Heart right ventricle (tissue), 16 donors: Measurements from ENCODE around the gene NCKAP1. TPM values are rescaled to one million over a fixed set of nuclear protein-coding genes. Genes with fewer than 3 reads are reported as not detected.

Experiments
- ATAC-seq, 8 donors: fragments of 200-7000 bp; cut with Tn5 transposase; one replicate each; pipeline ENCODE4 v1.9.1; 2020; ENCODE audit warnings: mild to moderate bottlenecking in 8 of 8, moderate library complexity in 8 of 8, moderate number of reproducible peaks in 1 of 8
- DNase-seq, 2 donors: peaks; one replicate each; pipeline ENCODE4 v3.0.0-alpha.2; 2020
- H3K27ac ChIP-seq, 10 donors: fragments of 200-600 bp; sonication (generic) in 2 of 10; one replicate each; pipeline versions ENCODE4 v1.5.0 to v1.8.0; 2020 to 2022; ENCODE audit warnings: mild to moderate bottlenecking in 3 of 10
- H3K27me3 ChIP-seq, 7 donors: fragments of 200-600 bp; one replicate each; pipeline ENCODE4 v1.8.0; 2021 to 2022; ENCODE audit warnings: mild to moderate bottlenecking in 2 of 7
- H3K36me3 ChIP-seq, 9 donors: fragments of 200-600 bp; sonication (generic) in 1 of 9; one replicate each; pipeline versions ENCODE4 v1.5.0 to v1.8.0; 2020 to 2022; ENCODE audit warnings: mild to moderate bottlenecking in 2 of 9
- H3K4me1 ChIP-seq, 9 donors: fragments of 200-600 bp; sonication (generic) in 1 of 9; one replicate each; pipeline versions ENCODE4 v1.5.0 to v1.8.0; 2020 to 2022; ENCODE audit warnings: mild to moderate bottlenecking in 4 of 9
- H3K4me3 ChIP-seq, 10 donors: fragments of 200-600 bp; sonication (generic) in 2 of 10; one replicate each; pipeline versions ENCODE4 v1.5.0 to v1.8.0; 2020 to 2022; ENCODE audit warnings: mild to moderate bottlenecking in 7 of 10, moderate library complexity in 2 of 10
- H3K9me3 ChIP-seq, 11 donors: fragments of 200-600 bp in 10 of 11; sonication (generic) in 2 of 11; one replicate each; pipeline versions ENCODE4 v1.5.0 to v1.8.0; 2013 to 2022; ENCODE audit warnings: mild to moderate bottlenecking in 2 of 11, control low read depth in 1 of 11, moderate library complexity in 1 of 11
- CTCF ChIP-seq, 9 donors: fragments of 200-600 bp; sonication (generic) in 2 of 9; IDR thresholded peaks; one replicate each; pipeline versions ENCODE4 v1.5.0 to v1.8.0; 2021 to 2022; ENCODE audit warnings: antibody characterized with exemption in 9 of 9, mild to moderate bottlenecking in 5 of 9, moderate library complexity in 1 of 9
- WGBS, 2 donors: extraction: QIAGEN DNeasy Blood & Tissue Kit; methylation state at CpG; one replicate each; pipeline ENCODE4 v1.1.7; 2013; ENCODE audit warnings: inconsistent platforms in 1 of 2; 5-methylcytosine and 5-hydroxymethylcytosine counted together
- intact Hi-C, 10 donors: fragments of 100-400 bp; cut with DNase I; formaldehyde crosslinking; loops; one replicate each; pipeline versions ENCODE4 v1.11.1 to v1.14.2; 2022
- polyA plus RNA-seq, 2 donors: library from polyadenylated mRNA; stranded (reverse); fragments of 200-250 nt; gene quantifications; one replicate each; pipeline ENCODE4 v1.2.3, GENCODE V29; 2013
- total RNA-seq, 10 donors: library from RNA; stranded (reverse); fragmentation: NEBNext Ultra II Directional in 3 of 10; extraction: Animal tissue kit (Norgen Biotek cat#: 25700) in 3 of 10; gene quantifications; one replicate each; pipeline versions ENCODE4 v1.2.1 to v1.2.4, GENCODE V29; 2021 to 2023
- donor health status: Arrhythmogenic right ventricular cardiomyopathy.
- donor health status: ischemic (EF 13 %, LVEDD 7.1; RV severe dilation, severe dysfunction).
- donor health status: healthy with polysubstance abuse.
- donor health status: DM: no; HTN: yes; CAD: no.
- donor health status: DM: no; HTN: no; CAD: no.
- donor health status: ischemic (EF 25% LVEDD 6.9; RV normal size, moderate dysfunction).
- donor health status: ischemic (EF 25% LVEDD 5.7; RV mildly dilated, moderate dysfunction).
- donor health status: healthy.
- donor health status: DM: yes; HTN: yes; CAD: no.
- donor health status: Ischemic cardiomyopathy.
- donor health status: ischemic (EF 35%, LVEDD 5.7; RV mildly dilated, moderate dysfunction).
- donor health status: nonischemic (EF 11% LVEDD 7.7; RV severe dilation, severe dysfunction).
- donor health status: DM: yes; HTN: yes; CAD: no.
- donor health status: PGD.
- donor health status: ischemic (EF 29% LVEDD 5.4; RV normal size, mild dysfunction).
- donor health status: nonischemic (EF 23%, LVEDD 6.1; RV moderate dilation, normal function).

The NCKAP1 gene
- total and polyA plus RNA-seq, 12 donors: 35.3 to 153 (median 124) TPM

GRCh38 chr2:183029219-183029618 lies 9.0 kb downstream of the NCKAP1 start:
- intact Hi-C loops: no loop called here
- Histone ChIP-seq H3K4me1 (peaks cover 2 to 99% (median 61%) of the 10 kb centered on the region in 9 donors), H3K36me3 (no peaks in the 10 kb centered on the region), H3K4me3 (no peak overlapping the region), H3K9me3 (no peaks in the 10 kb centered on the region), H3K27ac (peak overlapping the region in 1 of 10 donors; percentile 32), H3K27me3 (peaks cover 0 to 83% (median 0%) of the 10 kb centered on the region in 7 donors)
- DNase-seq (no peak), ATAC-seq (no peak)
- no peak for TF ChIP-seq CTCF (IDR thresholded peaks at IDR 0.05)
- 89 to 94% methylated on average over 2 of the region's 2 CpGs for WGBS, 2 donors

GRCh38 chr2:183028108-183028507 lies 10.1 kb downstream of the NCKAP1 start:
- no peak for TF ChIP-seq CTCF (IDR thresholded peaks at IDR 0.05)
- no peak for DNase-seq
- H3K36me3 ChIP-seq: peaks cover 0 to 7% (median 0%) of the 10 kb centered on the region in 9 donors
- no peaks in the 10 kb centered on the region for H3K9me3 ChIP-seq
- ATAC-seq: no peak
- H3K4me3 ChIP-seq: no peak overlapping the region
- H3K4me1 ChIP-seq: peaks cover 2 to 99% (median 63%) of the 10 kb centered on the region in 9 donors
- peaks cover 0 to 83% (median 0%) of the 10 kb centered on the region in 7 donors for H3K27me3 ChIP-seq
- H3K27ac ChIP-seq: no peak overlapping the region
- intact Hi-C loops: no loop called here

GRCh38 chr2:183027443-183027842 lies 10.8 kb downstream of the NCKAP1 start:
- H3K27ac ChIP-seq: no peak overlapping the region
- H3K36me3 ChIP-seq: peaks cover 0 to 14% (median 0%) of the 10 kb centered on the region in 9 donors
- no peaks in the 10 kb centered on the region for H3K9me3 ChIP-seq
- H3K27me3 ChIP-seq: peaks cover 0 to 76% (median 0%) of the 10 kb centered on the region in 7 donors
- WGBS, 2 donors: 98 to 100% methylated on average over 1 of the region's 1 CpG
- no peak for ATAC-seq
- no peak for DNase-seq
- TF ChIP-seq CTCF (IDR thresholded peaks at IDR 0.05): no peak
- intact Hi-C loops: no loop called here
- no peak overlapping the region for H3K4me3 ChIP-seq
- H3K4me1 ChIP-seq: peaks cover 2 to 99% (median 60%) of the 10 kb centered on the region in 9 donors

- H3K27me3 ChIP-seq: peaks cover 0 to 66% (median 0%) of the 10 kb centered on the region in 7 donors
- H3K36me3 ChIP-seq: peaks cover 0 to 19% (median under 1%) of the 10 kb centered on the region in 9 donors
- intact Hi-C loops: no loop called here
- no peak for TF ChIP-seq CTCF (IDR thresholded peaks at IDR 0.05)
- WGBS, 2 donors: 59 to 69% methylated on average over 2 of the region's 2 CpGs
- no peaks in the 10 kb centered on the region for H3K9me3 ChIP-seq
- DNase-seq (no peak), ATAC-seq (no peak)
- no peak overlapping the region for H3K4me3 ChIP-seq
- peaks cover 2 to 99% (median 68%) of the 10 kb centered on the region in 9 donors for H3K4me1 ChIP-seq
- no peak overlapping the region for H3K27ac ChIP-seq
Measured at GRCh38 chr2:183026424-183026823, 11.8 kb downstream of the NCKAP1 start.
